Activated T-cell treated with anti-CD3 and anti-CD28 coated beads, Interleukin-2, amount 50 U/mL, for 4 hours (primary cell): ENCODE data around the gene PCSK9. TPM values are rescaled to one million over a fixed set of nuclear protein-coding genes. Genes with fewer than 3 reads are reported as not detected.
A peak's percentile ranks its signal among the peaks of the same experiment; 100 is the strongest.

ENCODE experiments used
- ATAC-seq, 2 donors: fragments of 200-7000 bp; cut with Tn5 transposase; one replicate each; pipeline ENCODE4 v1.10.0; 2021
- DNase-seq: peaks from one replicate; pipeline ENCODE4 v3.0.0-alpha.2; 2020
- H3K27me3 Mint-ChIP-seq: one replicate; pipeline ENCODE4 v1.8.0; 2021; ENCODE audit warnings: low read depth, mixed read lengths
- H3K36me3 Mint-ChIP-seq: one replicate; pipeline ENCODE4 v1.8.0; 2022; ENCODE audit warnings: mixed read lengths; ENCODE audit not compliant: insufficient read depth
- H3K4me1 Mint-ChIP-seq: one replicate; pipeline ENCODE4 v1.8.0; 2021; ENCODE audit warnings: low read depth, mixed read lengths
- H3K4me3 Mint-ChIP-seq: one replicate; pipeline ENCODE4 v1.8.0; 2021; ENCODE audit warnings: mild to moderate bottlenecking, moderate library complexity, mixed read lengths
- H3K9me3 Mint-ChIP-seq: one replicate; pipeline ENCODE4 v1.8.0; 2021; ENCODE audit warnings: mixed read lengths
- total RNA-seq, 3 donors: library from RNA; stranded (reverse); gene quantifications; one replicate each; pipeline ENCODE4 v1.2.1, GENCODE V29; 2021

The PCSK9 gene
- total RNA-seq: under 1 TPM; 0.05 to 0.10 (median 0.08) TPM

DNA sequence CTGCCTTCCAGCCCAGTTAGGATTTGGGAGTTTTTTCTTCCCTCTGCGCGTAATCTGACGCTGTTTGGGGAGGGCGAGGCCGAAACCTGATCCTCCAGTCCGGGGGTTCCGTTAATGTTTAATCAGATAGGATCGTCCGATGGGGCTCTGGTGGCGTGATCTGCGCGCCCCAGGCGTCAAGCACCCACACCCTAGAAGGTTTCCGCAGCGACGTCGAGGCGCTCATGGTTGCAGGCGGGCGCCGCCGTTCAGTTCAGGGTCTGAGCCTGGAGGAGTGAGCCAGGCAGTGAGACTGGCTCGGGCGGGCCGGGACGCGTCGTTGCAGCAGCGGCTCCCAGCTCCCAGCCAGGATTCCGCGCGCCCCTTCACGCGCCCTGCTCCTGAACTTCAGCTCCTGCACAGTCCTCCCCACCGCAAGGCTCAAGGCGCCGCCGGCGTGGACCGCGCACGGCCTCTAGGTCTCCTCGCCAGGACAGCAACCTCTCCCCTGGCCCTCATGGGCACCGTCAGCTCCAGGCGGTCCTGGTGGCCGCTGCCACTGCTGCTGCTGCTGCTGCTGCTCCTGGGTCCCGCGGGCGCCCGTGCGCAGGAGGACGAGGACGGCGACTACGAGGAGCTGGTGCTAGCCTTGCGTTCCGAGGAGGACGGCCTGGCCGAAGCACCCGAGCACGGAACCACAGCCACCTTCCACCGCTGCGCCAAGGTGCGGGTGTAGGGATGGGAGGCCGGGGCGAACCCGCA is at the start of gene PCSK9:
TSS of gene PCSK9 (plus strand) at position 207 of the 741 bp plus-strand sequence. CDS start at position 497, 290 bp downstream.
- DNase-seq (no peak), ATAC-seq (peak in 1 of 2 donors; percentile 38)
- peaks cover 49% of the 10 kb centered on the region for H3K27me3 Mint-ChIP-seq
- H3K9me3 Mint-ChIP-seq: no peaks in the 10 kb centered on the region
- H3K4me3 Mint-ChIP-seq: no peak within 1 kb of the TSS
- no peaks in the 10 kb centered on the region for H3K4me1 Mint-ChIP-seq
- no peaks in the 10 kb centered on the region for H3K36me3 Mint-ChIP-seq

DNA sequence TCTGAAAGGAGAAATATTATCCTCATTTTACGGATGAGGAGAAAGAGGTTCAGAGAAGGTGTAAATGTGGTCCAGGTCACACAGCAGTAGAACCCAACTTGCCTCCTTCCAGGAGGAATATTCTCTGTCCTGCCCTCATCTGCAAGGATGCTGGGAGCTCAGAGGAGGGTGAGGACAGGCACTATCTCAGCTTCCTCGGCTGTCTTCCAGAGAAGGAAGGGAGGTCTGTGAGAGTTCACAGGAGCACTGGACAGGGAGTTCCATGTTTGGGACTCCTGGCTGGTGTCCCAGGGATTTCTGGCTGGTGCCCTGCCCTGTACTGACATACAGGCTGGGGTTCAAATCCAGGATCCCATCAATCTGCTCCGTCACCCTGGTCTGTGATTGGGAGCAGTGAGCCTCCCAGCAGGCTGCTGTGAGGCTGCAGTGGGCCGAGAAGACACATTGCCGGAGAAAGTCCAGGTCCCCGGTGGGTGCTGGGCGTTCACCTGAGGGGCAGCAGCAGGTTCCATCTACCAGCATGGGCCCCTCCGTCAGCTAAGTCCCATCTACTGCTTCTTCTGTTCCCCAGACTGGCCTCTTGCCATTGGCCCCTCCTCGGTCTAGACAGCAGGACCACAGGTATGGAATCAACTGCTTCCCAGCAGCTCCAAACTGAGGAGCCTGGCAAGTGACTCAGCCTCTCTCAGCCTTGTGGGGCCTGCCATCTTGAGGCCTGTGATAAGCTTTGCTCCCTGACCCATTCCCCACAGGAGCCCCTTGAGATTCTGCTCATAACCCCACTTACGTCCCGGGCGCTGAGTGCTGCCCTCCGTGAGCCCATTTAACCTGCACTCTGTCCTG is 49.2 kb upstream of the PCSK9 start:
- Mint-ChIP-seq H3K4me3 (no peak overlapping the region), H3K36me3 (no peaks in the 10 kb centered on the region), H3K9me3 (no peaks in the 10 kb centered on the region), H3K27me3 (peaks cover 6% of the 10 kb centered on the region), H3K4me1 (peaks cover 2% of the 10 kb centered on the region)
- ATAC-seq (no peak), DNase-seq (no peak)

- H3K4me1 Mint-ChIP-seq: peaks cover 10% of the 10 kb centered on the region
- H3K36me3 Mint-ChIP-seq: no peaks in the 10 kb centered on the region
- no peak overlapping the region for H3K4me3 Mint-ChIP-seq
- ATAC-seq (no peak), DNase-seq (no peak)
- peaks cover 12% of the 10 kb centered on the region for H3K27me3 Mint-ChIP-seq
- no peaks in the 10 kb centered on the region for H3K9me3 Mint-ChIP-seq
These were observed 48.4 kb upstream of the PCSK9 start for GRCh38 chr1:54990916-54991315.

DNA sequence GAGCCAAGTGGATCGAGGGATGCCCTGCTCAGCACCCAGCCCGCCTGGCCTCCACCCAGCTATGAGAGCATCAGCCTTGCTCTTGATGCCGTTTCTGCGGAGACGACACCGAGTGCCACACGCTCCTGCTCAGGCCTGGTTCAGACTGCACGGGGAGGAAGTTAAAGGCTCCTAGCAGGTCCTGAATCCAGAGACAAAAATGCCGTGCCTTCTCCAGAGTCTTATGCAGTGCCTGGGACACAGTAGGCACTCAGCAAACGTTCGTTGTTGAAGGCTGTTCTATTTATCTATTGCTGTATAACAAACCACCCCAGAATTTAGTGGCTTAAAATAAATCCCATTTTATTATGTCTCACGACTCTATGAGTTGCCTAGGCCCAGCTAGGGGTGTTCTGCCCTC is 47.4 kb upstream of the PCSK9 start:
- Mint-ChIP-seq H3K4me3 (no peak overlapping the region), H3K9me3 (no peaks in the 10 kb centered on the region), H3K4me1 (peaks cover 19% of the 10 kb centered on the region), H3K27me3 (peaks cover 20% of the 10 kb centered on the region), H3K36me3 (no peaks in the 10 kb centered on the region)
- no peak for DNase-seq
- ATAC-seq: no peak

DNA sequence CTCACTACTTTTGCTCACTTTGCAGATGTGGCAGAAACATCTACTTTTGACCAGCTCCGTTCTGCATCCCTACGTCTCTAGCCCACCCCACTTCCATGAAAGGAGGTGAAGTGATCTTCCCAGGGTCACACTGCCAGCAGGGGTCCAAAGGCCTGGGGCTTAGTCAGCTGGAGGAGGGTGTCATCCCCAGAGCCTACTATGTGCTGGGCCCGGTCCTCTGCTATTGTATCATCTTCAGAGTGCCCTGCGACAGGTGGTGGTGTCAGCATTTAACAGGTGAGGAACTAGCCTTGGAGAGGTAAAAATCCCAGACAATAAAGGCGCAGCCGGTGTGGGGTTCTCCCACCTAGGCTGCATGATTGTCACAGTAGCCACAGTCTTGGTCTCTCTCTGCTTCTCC is 46.2 kb upstream of the PCSK9 start:
- Mint-ChIP-seq H3K27me3 (peaks cover 31% of the 10 kb centered on the region), H3K36me3 (no peaks in the 10 kb centered on the region), H3K9me3 (no peaks in the 10 kb centered on the region), H3K4me1 (peaks cover 24% of the 10 kb centered on the region), H3K4me3 (no peak overlapping the region)
- ATAC-seq (no peak), DNase-seq (no peak)

- Mint-ChIP-seq H3K4me3 (no peak overlapping the region), H3K27me3 (peaks cover 41% of the 10 kb centered on the region), H3K9me3 (no peaks in the 10 kb centered on the region), H3K36me3 (no peaks in the 10 kb centered on the region), H3K4me1 (peaks cover 24% of the 10 kb centered on the region)
- DNase-seq (no peak), ATAC-seq (no peak)
These were observed 44.9 kb upstream of the PCSK9 start for GRCh38 chr1:54994355-54994990.

DNA sequence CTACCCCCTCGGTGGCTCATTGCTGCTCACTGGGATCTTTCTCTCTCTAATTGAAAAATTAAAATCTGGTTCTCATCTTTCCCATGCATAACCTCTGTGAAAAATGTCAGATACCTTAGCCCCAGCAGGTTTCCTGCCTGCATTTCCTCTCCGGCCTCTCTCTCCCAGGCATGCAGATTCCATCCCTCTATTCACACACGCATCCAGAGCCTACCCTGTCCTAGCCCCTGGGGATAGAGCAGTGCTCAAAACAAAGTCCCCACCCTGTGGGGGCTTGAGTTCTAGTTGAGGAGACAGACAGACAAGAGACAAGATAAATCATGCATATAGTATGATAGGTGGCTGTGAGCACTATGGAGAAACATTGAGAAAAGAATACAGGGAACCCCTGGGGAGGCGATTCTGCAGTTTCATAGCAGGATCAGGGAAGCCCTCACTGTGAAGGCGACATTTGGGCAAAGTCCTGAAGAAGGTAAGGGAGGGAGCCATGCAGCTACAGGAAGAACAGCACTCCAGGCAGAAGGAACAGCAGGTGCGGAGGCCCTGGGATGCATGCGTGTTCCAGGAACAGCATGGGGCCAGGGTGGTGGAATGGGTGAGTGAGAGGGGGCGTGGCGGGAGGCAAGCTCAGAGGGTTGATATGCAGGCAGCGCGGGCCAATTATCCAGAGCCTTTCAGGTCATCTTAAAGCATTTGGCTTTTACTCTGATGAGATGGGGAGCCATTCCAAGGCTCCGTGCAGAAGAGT is 44.2 kb upstream of the PCSK9 start:
- Mint-ChIP-seq H3K36me3 (no peaks in the 10 kb centered on the region), H3K4me1 (peaks cover 24% of the 10 kb centered on the region), H3K9me3 (no peaks in the 10 kb centered on the region), H3K4me3 (no peak overlapping the region), H3K27me3 (peaks cover 47% of the 10 kb centered on the region)
- DNase-seq (no peak), ATAC-seq (no peak)

DNA sequence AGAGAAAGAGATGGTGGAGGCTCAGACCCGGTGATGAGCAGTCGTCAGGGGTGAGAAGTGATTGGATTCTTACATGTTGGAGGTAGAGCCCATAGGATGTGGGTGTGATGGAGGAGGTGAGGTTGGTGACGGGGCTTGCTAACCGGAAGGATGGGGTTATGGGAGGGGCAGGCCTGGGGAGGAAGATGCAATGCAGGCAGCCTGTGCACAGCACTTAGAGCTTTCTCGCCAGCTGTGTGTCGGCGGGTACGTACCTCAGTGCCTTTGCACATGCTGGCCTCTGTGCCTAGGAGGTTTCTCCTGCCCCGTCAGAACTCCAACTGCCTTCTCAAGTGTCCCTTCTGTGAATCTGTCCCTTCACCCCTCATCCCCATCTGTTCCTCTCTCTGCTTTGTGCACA is 43.5 kb upstream of the PCSK9 start:
- peak; percentile 20 to 67 for ATAC-seq
- Mint-ChIP-seq H3K36me3 (no peaks in the 10 kb centered on the region), H3K4me3 (peak overlapping the region; percentile 64), H3K27me3 (peaks cover 47% of the 10 kb centered on the region), H3K4me1 (peaks cover 24% of the 10 kb centered on the region), H3K9me3 (no peaks in the 10 kb centered on the region)
- DNase-seq: no peak

- Mint-ChIP-seq H3K4me3 (peak overlapping the region; percentile 64), H3K9me3 (no peaks in the 10 kb centered on the region)
- peak; percentile 72 for DNase-seq
These were observed 42.9 kb upstream of the PCSK9 start for GRCh38 chr1:54996359-54996868.

GRCh38 chr1:54996869-54997710 is 42.3 kb upstream of the PCSK9 start:
- Mint-ChIP-seq H3K9me3 (no peaks in the 10 kb centered on the region), H3K36me3 (no peaks in the 10 kb centered on the region), H3K27me3 (peaks cover 47% of the 10 kb centered on the region), H3K4me3 (peak overlapping the region; percentile 49), H3K4me1 (peaks cover 24% of the 10 kb centered on the region)
- ATAC-seq (peak in 1 of 2 donors; percentile 24), DNase-seq (no peak)

More at GRCh38 chr1:54996359-54996868, 42.9 kb upstream of the PCSK9 start:
- peaks cover 47% of the 10 kb centered on the region for H3K27me3 Mint-ChIP-seq
- peak; percentile 83 to 88 for ATAC-seq
- peaks cover 24% of the 10 kb centered on the region for H3K4me1 Mint-ChIP-seq
- no peaks in the 10 kb centered on the region for H3K36me3 Mint-ChIP-seq

DNA sequence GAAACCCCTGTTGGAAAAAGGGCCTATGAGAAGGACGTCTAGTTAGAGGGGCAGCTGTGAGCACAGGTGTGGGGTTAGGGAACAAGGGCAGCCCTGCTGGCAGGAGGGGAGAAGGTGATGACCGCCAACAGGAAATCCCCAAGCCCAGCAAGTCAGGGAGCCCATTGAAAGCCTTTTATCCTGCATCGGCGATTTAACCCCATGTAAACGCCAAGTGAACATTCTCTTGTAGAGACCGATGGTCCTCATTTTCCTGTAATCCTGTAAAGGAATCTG is 41.7 kb upstream of the PCSK9 start:
- Mint-ChIP-seq H3K9me3 (no peaks in the 10 kb centered on the region), H3K4me1 (peaks cover 24% of the 10 kb centered on the region), H3K36me3 (no peaks in the 10 kb centered on the region), H3K27me3 (peaks cover 47% of the 10 kb centered on the region), H3K4me3 (peak overlapping the region; percentile 49)
- DNase-seq: no peak
- ATAC-seq: no peak

GRCh38 chr1:54998100-54998499 is 41.2 kb upstream of the PCSK9 start:
- H3K9me3 Mint-ChIP-seq: no peaks in the 10 kb centered on the region
- peaks cover 24% of the 10 kb centered on the region for H3K4me1 Mint-ChIP-seq
- ATAC-seq (no peak), DNase-seq (no peak)
- peaks cover 47% of the 10 kb centered on the region for H3K27me3 Mint-ChIP-seq
- H3K4me3 Mint-ChIP-seq: no peak overlapping the region
- H3K36me3 Mint-ChIP-seq: no peaks in the 10 kb centered on the region

DNA sequence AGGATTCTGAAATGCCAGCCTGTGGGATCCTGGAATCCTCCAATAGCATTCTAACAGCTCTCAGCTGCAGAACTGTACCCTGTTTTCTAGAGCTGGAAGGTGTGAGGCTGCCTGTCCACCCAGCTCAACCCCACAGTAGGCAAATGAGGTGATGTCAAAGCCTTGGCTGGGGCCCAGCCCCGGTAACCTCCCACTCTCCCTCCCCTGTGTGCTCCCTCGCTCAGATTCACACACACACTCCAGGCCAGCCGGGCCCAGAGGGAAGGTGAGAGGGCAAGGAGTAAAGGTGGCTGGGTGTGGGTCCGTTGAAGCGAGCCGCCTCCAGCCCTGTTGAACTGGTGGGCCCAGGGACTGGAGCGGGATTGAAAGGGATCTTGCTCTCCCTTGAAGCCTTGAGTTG is 40.7 kb upstream of the PCSK9 start, which contains the start of gene BSND:
TSS of gene BSND (plus strand) at position 257 of the 400 bp plus-strand sequence. CDS start 254 bp downstream, outside the sequence.
- ATAC-seq: no peak
- H3K4me1 Mint-ChIP-seq: peaks cover 24% of the 10 kb centered on the region
- no peaks in the 10 kb centered on the region for H3K9me3 Mint-ChIP-seq
- H3K27me3 Mint-ChIP-seq: peaks cover 47% of the 10 kb centered on the region
- no peak for DNase-seq
- H3K36me3 Mint-ChIP-seq: no peaks in the 10 kb centered on the region
- no peak within 1 kb of the TSS for H3K4me3 Mint-ChIP-seq
